Measurements from ENCODE around the gene ZFP91. TPM values are rescaled to one million over a fixed set of nuclear protein-coding genes. Genes with fewer than 3 reads are reported as not detected.

Gene ZFP91
- total and polyA plus RNA-seq, 9 of the 15 experiments (the other 6 are each of a cell fraction or from before 2014, with no cell fraction given): 17.6 to 58.3 (median 34.0) TPM

GRCh38 chr11:58579192-58580129 lies 598 bp downstream of the ZFP91 start (continued):
- TF ChIP-seq MYC (IDR thresholded peaks at IDR 0.05; ENCODE audit: low read depth, low read length) (peak; percentile 99), MYC (CRISPR knock-in tag; IDR thresholded peaks at IDR 0.05; ENCODE audit: borderline replicate concordance, low read depth) (peak; percentile 95), ZNF217 (CRISPR knock-in tag; IDR thresholded peaks at IDR 0.05) (no peak), SRSF9 (IDR thresholded peaks at IDR 0.05; ENCODE audit: borderline replicate concordance, low read depth, low read length) (no peak), ZNF311 (CRISPR knock-in tag; IDR thresholded peaks at IDR 0.05) (no peak), FIP1L1 (IDR thresholded peaks at IDR 0.05; ENCODE audit: low read depth, low read length, poor library complexity, severe bottlenecking) (peak; percentile 88), ZNF146 (CRISPR knock-in tag; IDR thresholded peaks at IDR 0.05; ENCODE audit: unreplicated experiment) (no peak), NCOA4 (IDR thresholded peaks at IDR 0.05; ENCODE audit: partially characterized antibody) (no peak), MAFF (IDR thresholded peaks at IDR 0.05; ENCODE audit: low read length) (no peak), ZNF224 (CRISPR knock-in tag; IDR thresholded peaks at IDR 0.05) (0 out of 2 replicates have a peak, but pooled peaks have one; percentile 36), CBX5 (IDR thresholded peaks at IDR 0.05; ENCODE audit: borderline replicate concordance, low read depth) (peak; percentile 79; the same call in 1 of the 2 replicates), SP2 (IDR thresholded peaks at IDR 0.05; ENCODE audit: extremely low read depth, low read depth, low read length, poor library complexity, severe bottlenecking) (no peak), SAFB (IDR thresholded peaks at IDR 0.05; ENCODE audit: borderline replicate concordance, low read depth, low read length) (no peak), MYBL2 (IDR thresholded peaks at IDR 0.05; ENCODE audit: low read depth) (peak; percentile 58), MYBL2 (CRISPR knock-in tag; IDR thresholded peaks at IDR 0.05; ENCODE audit: borderline replicate concordance) (no peak), ZNF668 (CRISPR knock-in tag; IDR thresholded peaks at IDR 0.05) (peak; percentile 14; the same call in 1 of the 2 replicates), RNF2 (IDR thresholded peaks at IDR 0.05) (peak; percentile 80), ZNF699 (CRISPR knock-in tag; IDR thresholded peaks at IDR 0.05; ENCODE audit: insufficient replicate concordance) (no peak), COPS2 (conservative IDR thresholded peaks at IDR 0.05) (no peak), CAMTA2 (CRISPR knock-in tag; conservative IDR thresholded peaks at IDR 0.05) (no peak), ZZZ3 (IDR thresholded peaks at IDR 0.05) (peak; percentile 90)
- TF ChIP-seq, protein P1, sequence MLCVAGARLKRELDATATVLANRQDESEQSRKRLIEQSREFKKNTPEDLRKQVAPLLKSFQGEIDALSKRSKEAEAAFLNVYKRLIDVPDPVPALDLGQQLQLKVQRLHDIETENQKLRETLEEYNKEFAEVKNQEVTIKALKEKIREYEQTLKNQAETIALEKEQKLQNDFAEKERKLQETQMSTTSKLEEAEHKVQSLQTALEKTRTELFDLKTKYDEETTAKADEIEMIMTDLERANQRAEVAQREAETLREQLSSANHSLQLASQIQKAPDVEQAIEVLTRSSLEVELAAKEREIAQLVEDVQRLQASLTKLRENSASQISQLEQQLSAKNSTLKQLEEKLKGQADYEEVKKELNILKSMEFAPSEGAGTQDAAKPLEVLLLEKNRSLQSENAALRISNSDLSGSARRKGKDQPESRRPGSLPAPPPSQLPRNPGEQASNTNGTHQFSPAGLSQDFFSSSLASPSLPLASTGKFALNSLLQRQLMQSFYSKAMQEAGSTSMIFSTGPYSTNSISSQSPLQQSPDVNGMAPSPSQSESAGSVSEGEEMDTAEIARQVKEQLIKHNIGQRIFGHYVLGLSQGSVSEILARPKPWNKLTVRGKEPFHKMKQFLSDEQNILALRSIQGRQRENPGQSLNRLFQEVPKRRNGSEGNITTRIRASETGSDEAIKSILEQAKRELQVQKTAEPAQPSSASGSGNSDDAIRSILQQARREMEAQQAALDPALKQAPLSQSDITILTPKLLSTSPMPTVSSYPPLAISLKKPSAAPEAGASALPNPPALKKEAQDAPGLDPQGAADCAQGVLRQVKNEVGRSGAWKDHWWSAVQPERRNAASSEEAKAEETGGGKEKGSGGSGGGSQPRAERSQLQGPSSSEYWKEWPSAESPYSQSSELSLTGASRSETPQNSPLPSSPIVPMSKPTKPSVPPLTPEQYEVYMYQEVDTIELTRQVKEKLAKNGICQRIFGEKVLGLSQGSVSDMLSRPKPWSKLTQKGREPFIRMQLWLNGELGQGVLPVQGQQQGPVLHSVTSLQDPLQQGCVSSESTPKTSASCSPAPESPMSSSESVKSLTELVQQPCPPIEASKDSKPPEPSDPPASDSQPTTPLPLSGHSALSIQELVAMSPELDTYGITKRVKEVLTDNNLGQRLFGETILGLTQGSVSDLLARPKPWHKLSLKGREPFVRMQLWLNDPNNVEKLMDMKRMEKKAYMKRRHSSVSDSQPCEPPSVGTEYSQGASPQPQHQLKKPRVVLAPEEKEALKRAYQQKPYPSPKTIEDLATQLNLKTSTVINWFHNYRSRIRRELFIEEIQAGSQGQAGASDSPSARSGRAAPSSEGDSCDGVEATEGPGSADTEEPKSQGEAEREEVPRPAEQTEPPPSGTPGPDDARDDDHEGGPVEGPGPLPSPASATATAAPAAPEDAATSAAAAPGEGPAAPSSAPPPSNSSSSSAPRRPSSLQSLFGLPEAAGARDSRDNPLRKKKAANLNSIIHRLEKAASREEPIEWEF (CRISPR knock-in tag; IDR thresholded peaks at IDR 0.05): no peak
- TF ChIP-seq, protein P2, sequence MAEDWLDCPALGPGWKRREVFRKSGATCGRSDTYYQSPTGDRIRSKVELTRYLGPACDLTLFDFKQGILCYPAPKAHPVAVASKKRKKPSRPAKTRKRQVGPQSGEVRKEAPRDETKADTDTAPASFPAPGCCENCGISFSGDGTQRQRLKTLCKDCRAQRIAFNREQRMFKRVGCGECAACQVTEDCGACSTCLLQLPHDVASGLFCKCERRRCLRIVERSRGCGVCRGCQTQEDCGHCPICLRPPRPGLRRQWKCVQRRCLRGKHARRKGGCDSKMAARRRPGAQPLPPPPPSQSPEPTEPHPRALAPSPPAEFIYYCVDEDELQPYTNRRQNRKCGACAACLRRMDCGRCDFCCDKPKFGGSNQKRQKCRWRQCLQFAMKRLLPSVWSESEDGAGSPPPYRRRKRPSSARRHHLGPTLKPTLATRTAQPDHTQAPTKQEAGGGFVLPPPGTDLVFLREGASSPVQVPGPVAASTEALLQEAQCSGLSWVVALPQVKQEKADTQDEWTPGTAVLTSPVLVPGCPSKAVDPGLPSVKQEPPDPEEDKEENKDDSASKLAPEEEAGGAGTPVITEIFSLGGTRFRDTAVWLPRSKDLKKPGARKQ (CRISPR knock-in tag; IDR thresholded peaks at IDR 0.05): no peak

All from K562 (cell line).